Fibroblast of lung (primary cell): ENCODE results near the gene ZNF513. TPM values are rescaled to one million over a fixed set of nuclear protein-coding genes. Genes with fewer than 3 reads are reported as not detected.

Source experiments
- DNase-seq, 2 donors: peaks; one replicate each; pipeline versions ENCODE4 v3.0.0 to v3.0.0-alpha.2; 2010; ENCODE audit warnings: low read depth in 2 of 2
- H2AFZ ChIP-seq: 2 replicates; pipeline ENCODE4 v1.5.1; 2012; ENCODE audit warnings: low read length, control low read depth, inconsistent platforms
- H3K27ac ChIP-seq: 2 replicates; pipeline ENCODE4 v1.5.1; 2011; ENCODE audit warnings: low read length, control low read depth; ENCODE audit not compliant: insufficient read depth
- H3K27me3 ChIP-seq: 2 replicates; pipeline ENCODE4 v1.5.1; 2011; ENCODE audit warnings: mild to moderate bottlenecking, low read length; ENCODE audit not compliant: control insufficient read depth, insufficient read depth
- H3K36me3 ChIP-seq: 2 replicates; pipeline ENCODE4 v1.5.1; 2011; ENCODE audit warnings: low read length; ENCODE audit not compliant: control insufficient read depth, insufficient read depth
- H3K4me1 ChIP-seq: 2 replicates; pipeline ENCODE4 v1.5.1; 2011; ENCODE audit warnings: low read length; ENCODE audit not compliant: control insufficient read depth, insufficient read depth; ENCODE audit errors: extremely low read depth
- H3K4me2 ChIP-seq: 2 replicates; pipeline ENCODE4 v1.5.1; 2011; ENCODE audit warnings: low read length, control low read depth; ENCODE audit not compliant: insufficient read depth; ENCODE audit errors: extremely low read depth
- H3K4me3 ChIP-seq, 4 experiments: fragments of 200-600 bp in 1 of 4; sonication (generic) in 1 of 4; replicated peaks in 1 of 4; 2 replicates each; pipeline ENCODE4 v1.5.1; 2011 to 2016; ENCODE audit warnings: low read length in 4 of 4, low read depth in 3 of 4, mild to moderate bottlenecking in 3 of 4, control low read depth in 2 of 4, inconsistent platforms in 1 of 4, mixed read lengths in 1 of 4; ENCODE audit not compliant: insufficient read depth in 1 of 4; ENCODE audit errors: control extremely low read depth in 1 of 4
- H3K79me2 ChIP-seq: 2 replicates; pipeline ENCODE4 v1.5.1; 2012; ENCODE audit warnings: mild to moderate bottlenecking, low read length, inconsistent platforms; ENCODE audit not compliant: control insufficient read depth, insufficient read depth
- H3K9ac ChIP-seq: 2 replicates; pipeline ENCODE4 v1.5.1; 2011; ENCODE audit warnings: mild to moderate bottlenecking, low read length, control low read depth; ENCODE audit not compliant: insufficient read depth
- H3K9me3 ChIP-seq: 2 replicates; pipeline ENCODE4 v1.5.1; 2012; ENCODE audit warnings: low read depth, low read length; ENCODE audit not compliant: control insufficient read depth, insufficient read depth
- H4K20me1 ChIP-seq: 2 replicates; pipeline ENCODE4 v1.5.1; 2011; ENCODE audit warnings: low read length; ENCODE audit not compliant: control insufficient read depth, insufficient read depth; ENCODE audit errors: extremely low read depth
- EZH2 ChIP-seq: IDR thresholded peaks from 2 replicates; pipeline ENCODE4 v1.5.1; 2012; ENCODE audit warnings: low read length, control low read depth, mild to moderate bottlenecking; ENCODE audit errors: missing control alignments
- polyA plus RNA-seq, 2 donors: library from polyadenylated mRNA; depleted of rRNA in 1 of 2; stranded (reverse) in 1 of 2; unstranded in 1 of 2; fragments of >200 nt; gene quantifications; 2 replicates each; pipeline ENCODE4 v1.2.1, GENCODE V29; 2011 to 2012; ENCODE audit warnings: missing spikeins in 1 of 2
- total RNA-seq: library from RNA; depleted of rRNA; stranded (reverse); fragments of >200 nt; gene quantifications from 2 replicates; pipeline ENCODE4 v1.2.1, GENCODE V29; 2014
- TF ChIP-seq, protein P1 (sequence below), 2 donors: IDR thresholded peaks in 1 of 2; conservative IDR thresholded peaks in 1 of 2; 1 replicate in 1 of 2; 2 replicates in 1 of 2; pipeline ENCODE4 v1.5.1; 2011 to 2012; ENCODE audit warnings: low read length in 2 of 2, control low read depth in 1 of 2, inconsistent platforms in 1 of 2, low read depth in 1 of 2, mild to moderate bottlenecking in 1 of 2

ZNF513 gene
- total and polyA plus RNA-seq, 2 donors (not counting 1 experiment from before 2014, with no cell fraction given) = 7.0 to 8.4 TPM

- H3K36me3 ChIP-seq = peaks cover 7% of the 10 kb centered on the region
Observed at GRCh38 chr2:27336173-27336572, 44.4 kb downstream of the ZNF513 start.

DNA sequence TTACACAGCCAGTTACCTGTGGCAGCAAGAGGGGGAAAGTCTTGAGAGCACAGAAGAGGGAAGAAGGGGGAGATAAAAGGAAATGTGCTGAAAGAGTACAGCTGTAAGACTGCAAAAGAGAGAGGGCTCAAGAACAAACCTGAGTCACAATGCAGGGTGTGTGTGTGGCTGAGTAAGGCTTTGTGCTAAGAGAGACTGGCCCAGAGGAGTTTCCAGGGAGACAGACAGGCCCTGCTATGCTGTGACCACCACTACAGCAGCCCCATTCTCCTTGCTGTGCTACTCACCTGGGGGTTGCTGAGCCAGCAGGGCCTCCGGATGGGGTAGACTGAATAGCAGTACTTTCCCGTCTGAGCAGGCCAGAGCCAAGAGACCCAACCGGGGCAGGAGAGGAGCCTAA, 45.2 kb downstream of the ZNF513 start:
- H3K4me1 ChIP-seq = no peaks in the 10 kb centered on the region
- H2AFZ ChIP-seq = no peak overlapping the region
- H3K27me3 ChIP-seq = no peaks in the 10 kb centered on the region
- H3K4me3 ChIP-seq = no peak overlapping the region
- H3K36me3 ChIP-seq = peaks cover 8% of the 10 kb centered on the region
- no peaks in the 10 kb centered on the region for H3K79me2 ChIP-seq
- H4K20me1 ChIP-seq = no peaks in the 10 kb centered on the region
- TF ChIP-seq, protein P1, sequence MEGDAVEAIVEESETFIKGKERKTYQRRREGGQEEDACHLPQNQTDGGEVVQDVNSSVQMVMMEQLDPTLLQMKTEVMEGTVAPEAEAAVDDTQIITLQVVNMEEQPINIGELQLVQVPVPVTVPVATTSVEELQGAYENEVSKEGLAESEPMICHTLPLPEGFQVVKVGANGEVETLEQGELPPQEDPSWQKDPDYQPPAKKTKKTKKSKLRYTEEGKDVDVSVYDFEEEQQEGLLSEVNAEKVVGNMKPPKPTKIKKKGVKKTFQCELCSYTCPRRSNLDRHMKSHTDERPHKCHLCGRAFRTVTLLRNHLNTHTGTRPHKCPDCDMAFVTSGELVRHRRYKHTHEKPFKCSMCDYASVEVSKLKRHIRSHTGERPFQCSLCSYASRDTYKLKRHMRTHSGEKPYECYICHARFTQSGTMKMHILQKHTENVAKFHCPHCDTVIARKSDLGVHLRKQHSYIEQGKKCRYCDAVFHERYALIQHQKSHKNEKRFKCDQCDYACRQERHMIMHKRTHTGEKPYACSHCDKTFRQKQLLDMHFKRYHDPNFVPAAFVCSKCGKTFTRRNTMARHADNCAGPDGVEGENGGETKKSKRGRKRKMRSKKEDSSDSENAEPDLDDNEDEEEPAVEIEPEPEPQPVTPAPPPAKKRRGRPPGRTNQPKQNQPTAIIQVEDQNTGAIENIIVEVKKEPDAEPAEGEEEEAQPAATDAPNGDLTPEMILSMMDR (conservative IDR thresholded peaks at IDR 0.05 in 1 of 2, IDR thresholded peaks at IDR 0.05 in 1 of 2; ENCODE audit: low read depth in 1 of 2, low read length in 2 of 2) = no peak
- no peak for TF ChIP-seq EZH2
- DNase-seq = no peak
- H3K9me3 ChIP-seq = no peaks in the 10 kb centered on the region
- H3K4me2 ChIP-seq = no peak overlapping the region
- H3K27ac ChIP-seq = no peak overlapping the region
- no peak overlapping the region for H3K9ac ChIP-seq

More at GRCh38 chr2:27336173-27336572, 44.4 kb downstream of the ZNF513 start:
- Histone ChIP-seq H3K9me3 (no peaks in the 10 kb centered on the region), H3K27ac (no peak overlapping the region), H3K79me2 (no peaks in the 10 kb centered on the region), H2AFZ (no peak overlapping the region), H3K9ac (no peak overlapping the region), H3K27me3 (no peaks in the 10 kb centered on the region), H3K4me2 (no peak overlapping the region), H3K4me3 (no peak overlapping the region), H3K4me1 (no peaks in the 10 kb centered on the region), H4K20me1 (no peaks in the 10 kb centered on the region)
- no peak for DNase-seq
- TF ChIP-seq, protein P1 (conservative IDR thresholded peaks at IDR 0.05 in 1 of 2, IDR thresholded peaks at IDR 0.05 in 1 of 2; ENCODE audit: low read depth in 1 of 2, low read length in 2 of 2) = no peak
- no peak for TF ChIP-seq EZH2

Other genes starting within 250 kb of the ZNF513 start
- gene PREB, start 246.1 kb downstream of the ZNF513 start, total RNA-seq = 36.0 and 39.8 TPM in 2 replicates
- gene PREB, start 246.1 kb downstream of the ZNF513 start, polyA plus RNA-seq = 42.9 and 48.5 TPM in 2 replicates
- not detected in 2 replicates for gene PRR30, start 241.3 kb downstream of the ZNF513 start, total RNA-seq
- not detected in 2 replicates for gene PRR30, start 241.3 kb downstream of the ZNF513 start, polyA plus RNA-seq
- gene TCF23, start 231.7 kb downstream of the ZNF513 start, total RNA-seq = under 0.01 TPM in 1 of 2 replicates, not detected in the other
- not detected in 2 replicates for gene TCF23, start 231.7 kb downstream of the ZNF513 start, polyA plus RNA-seq
- gene ATRAID, start 168.7 kb downstream of the ZNF513 start, total RNA-seq = 202 and 235 TPM in 2 replicates
- gene ATRAID, start 168.7 kb downstream of the ZNF513 start, polyA plus RNA-seq = 176 and 238 TPM in 2 replicates
- gene SLC5A6, start 168.5 kb downstream of the ZNF513 start, total RNA-seq = 13.9 and 18.5 TPM in 2 replicates
- 11.5 and 21.0 TPM in 2 replicates for gene SLC5A6, start 168.5 kb downstream of the ZNF513 start, polyA plus RNA-seq
- 32.0 and 33.1 TPM in 2 replicates for gene CAD, start 163.4 kb downstream of the ZNF513 start, total RNA-seq
- gene CAD, start 163.4 kb downstream of the ZNF513 start, polyA plus RNA-seq = 11.9 and 21.5 TPM in 2 replicates
- gene SLC30A3, start 117.7 kb downstream of the ZNF513 start, total RNA-seq = under 0.01 TPM in 1 of 2 replicates, not detected in the other
- 0.12 and 0.38 TPM in 2 replicates for gene SLC30A3, start 117.7 kb downstream of the ZNF513 start, polyA plus RNA-seq
- gene DNAJC5G, start 105.3 kb downstream of the ZNF513 start, total RNA-seq = not detected in 2 replicates
- not detected in 2 replicates for gene DNAJC5G, start 105.3 kb downstream of the ZNF513 start, polyA plus RNA-seq
- 0.17 TPM in 1 of 2 replicates, not detected in the other for gene TRIM54, start 98.3 kb downstream of the ZNF513 start, total RNA-seq
- 0.06 TPM in 1 of 2 replicates, not detected in the other for gene TRIM54, start 98.3 kb downstream of the ZNF513 start, polyA plus RNA-seq
- gene UCN, start 72.3 kb downstream of the ZNF513 start, total RNA-seq = 1.2 and 1.3 TPM in 2 replicates
- gene UCN, start 72.3 kb downstream of the ZNF513 start, polyA plus RNA-seq = 0.14 TPM in 1 of 2 replicates, not detected in the other
- 65.2 and 83.2 TPM in 2 replicates for gene MPV17, start 57.6 kb downstream of the ZNF513 start, total RNA-seq
- 272 and 289 TPM in 2 replicates for gene MPV17, start 57.6 kb downstream of the ZNF513 start, polyA plus RNA-seq
- gene GTF3C2, start 24.0 kb downstream of the ZNF513 start, total RNA-seq = 18.2 and 19.2 TPM in 2 replicates
- 30.2 and 41.8 TPM in 2 replicates for gene GTF3C2, start 24.0 kb downstream of the ZNF513 start, polyA plus RNA-seq
- 28.6 and 28.8 TPM in 2 replicates for gene EIF2B4, start 10.4 kb downstream of the ZNF513 start, total RNA-seq
- gene EIF2B4, start 10.4 kb downstream of the ZNF513 start, polyA plus RNA-seq = 29.8 and 41.2 TPM in 2 replicates
- gene SNX17, start 10.1 kb downstream of the ZNF513 start, total RNA-seq = 152 and 155 TPM in 2 replicates
- 118 and 134 TPM in 2 replicates for gene SNX17, start 10.1 kb downstream of the ZNF513 start, polyA plus RNA-seq
- gene PPM1G, start 28.9 kb upstream of the ZNF513 start, total RNA-seq = 63.4 and 67.0 TPM in 2 replicates
- gene PPM1G, start 28.9 kb upstream of the ZNF513 start, polyA plus RNA-seq = 54.7 and 85.4 TPM in 2 replicates
- 68.1 and 77.5 TPM in 2 replicates for gene NRBP1, start 47.9 kb upstream of the ZNF513 start, total RNA-seq
- gene NRBP1, start 47.9 kb upstream of the ZNF513 start, polyA plus RNA-seq = 169 and 192 TPM in 2 replicates
- gene KRTCAP3, start 61.6 kb upstream of the ZNF513 start, total RNA-seq = 0.33 TPM in 1 of 2 replicates, not detected in the other
- gene KRTCAP3, start 61.6 kb upstream of the ZNF513 start, polyA plus RNA-seq = 0.12 and 0.22 TPM in 2 replicates
- gene IFT172, start 109.0 kb upstream of the ZNF513 start, total RNA-seq = 28.5 and 33.0 TPM in 2 replicates
- 10.9 and 11.2 TPM in 2 replicates for gene IFT172, start 109.0 kb upstream of the ZNF513 start, polyA plus RNA-seq
- 12.8 and 18.3 TPM in 2 replicates for gene FNDC4, start 114.5 kb upstream of the ZNF513 start, total RNA-seq
- gene FNDC4, start 114.5 kb upstream of the ZNF513 start, polyA plus RNA-seq = 9.6 and 15.2 TPM in 2 replicates
- gene GCKR, start 116.1 kb upstream of the ZNF513 start, total RNA-seq = 0.26 and 0.50 TPM in 2 replicates
- 0.16 and 0.35 TPM in 2 replicates for gene GCKR, start 116.1 kb upstream of the ZNF513 start, polyA plus RNA-seq
- gene ZNF512, start 202.3 kb upstream of the ZNF513 start, total RNA-seq = 16.4 and 23.6 TPM in 2 replicates
- gene ZNF512, start 202.3 kb upstream of the ZNF513 start, polyA plus RNA-seq = 31.3 and 36.6 TPM in 2 replicates
- 1.8 and 2.0 TPM in 2 replicates for gene CCDC121, start 248.3 kb upstream of the ZNF513 start, total RNA-seq
- gene CCDC121, start 248.3 kb upstream of the ZNF513 start, polyA plus RNA-seq = 1.4 and 1.5 TPM in 2 replicates
- 29.5 and 34.5 TPM in 2 replicates for gene GPN1, start 248.3 kb upstream of the ZNF513 start, total RNA-seq
- gene GPN1, start 248.3 kb upstream of the ZNF513 start, polyA plus RNA-seq = 60.9 and 65.1 TPM in 2 replicates